Suprapubic skin (tissue), 4 donors: ENCODE results near the gene GOLGA8S.
"Not testable (repeated sequence)": the region's sequence is repeated elsewhere in the genome, so short reads cannot be mapped to it uniquely, and the experiment has no call there.

Experiments
- POLR2A ChIP-seq, 2 donors: fragments of 450-650 bp; IDR thresholded peaks; one replicate each; pipeline ENCODE4 v1.6.1; 2017; ENCODE audit warnings: antibody characterized with exemption in 2 of 2, mild to moderate bottlenecking in 2 of 2, moderate library complexity in 2 of 2
- POLR2AphosphoS5 ChIP-seq, 3 donors: sonication (generic); formaldehyde crosslinking; IDR thresholded peaks; one replicate each; pipeline ENCODE4 v1.6.1; 2017; ENCODE audit warnings: antibody characterized with exemption in 3 of 3
- TF ChIP-seq, protein P1 (sequence below), 2 donors: fragments of 200-600 bp in 1 of 2; fragments of 450-650 bp in 1 of 2; sonication (generic) in 1 of 2; IDR thresholded peaks; one replicate each; pipeline ENCODE4 v1.5.1; 2016 to 2019; ENCODE audit warnings: antibody characterized with exemption in 2 of 2, mild to moderate bottlenecking in 1 of 2, moderate library complexity in 1 of 2

DNA sequence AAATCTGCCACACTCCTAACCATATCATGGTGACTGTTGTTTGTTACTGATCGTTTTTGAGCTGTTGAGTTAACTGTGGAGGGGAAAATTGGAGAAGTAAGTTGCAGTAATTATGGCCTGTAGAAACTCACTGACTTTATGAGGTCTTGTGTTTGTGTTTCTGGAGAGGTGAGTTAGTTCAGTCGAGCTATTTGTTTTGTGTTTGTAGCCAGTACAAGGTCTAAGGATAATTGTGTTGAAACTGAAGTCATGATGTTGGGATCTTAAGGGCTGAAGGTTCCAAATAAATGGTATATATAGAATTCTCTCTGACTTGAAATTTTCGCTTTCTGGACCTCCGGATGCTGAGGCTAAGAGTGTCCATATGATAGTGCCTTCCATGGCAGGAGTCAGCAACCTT is 49.7 kb upstream of the GOLGA8S start:
- TF ChIP-seq, protein P1, sequence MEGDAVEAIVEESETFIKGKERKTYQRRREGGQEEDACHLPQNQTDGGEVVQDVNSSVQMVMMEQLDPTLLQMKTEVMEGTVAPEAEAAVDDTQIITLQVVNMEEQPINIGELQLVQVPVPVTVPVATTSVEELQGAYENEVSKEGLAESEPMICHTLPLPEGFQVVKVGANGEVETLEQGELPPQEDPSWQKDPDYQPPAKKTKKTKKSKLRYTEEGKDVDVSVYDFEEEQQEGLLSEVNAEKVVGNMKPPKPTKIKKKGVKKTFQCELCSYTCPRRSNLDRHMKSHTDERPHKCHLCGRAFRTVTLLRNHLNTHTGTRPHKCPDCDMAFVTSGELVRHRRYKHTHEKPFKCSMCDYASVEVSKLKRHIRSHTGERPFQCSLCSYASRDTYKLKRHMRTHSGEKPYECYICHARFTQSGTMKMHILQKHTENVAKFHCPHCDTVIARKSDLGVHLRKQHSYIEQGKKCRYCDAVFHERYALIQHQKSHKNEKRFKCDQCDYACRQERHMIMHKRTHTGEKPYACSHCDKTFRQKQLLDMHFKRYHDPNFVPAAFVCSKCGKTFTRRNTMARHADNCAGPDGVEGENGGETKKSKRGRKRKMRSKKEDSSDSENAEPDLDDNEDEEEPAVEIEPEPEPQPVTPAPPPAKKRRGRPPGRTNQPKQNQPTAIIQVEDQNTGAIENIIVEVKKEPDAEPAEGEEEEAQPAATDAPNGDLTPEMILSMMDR (IDR thresholded peaks at IDR 0.05) = not testable (repeated sequence)
- not testable (repeated sequence) for TF ChIP-seq POLR2AphosphoS5, POLR2A (IDR thresholded peaks at IDR 0.05)
